ENCODE measurements around the gene BTN2A1.

BTN2A1 gene

GRCh38 chr6:26471970-26472369 lies 14.2 kb downstream of the BTN2A1 start:
- no peak for DNase-seq

- no peak for DNase-seq
Observed at GRCh38 chr6:26472549-26473290, 15.0 kb downstream of the BTN2A1 start.

GRCh38 chr6:26473429-26473757 lies 15.6 kb downstream of the BTN2A1 start:
- no peak for DNase-seq

- peak; percentile 94 for DNase-seq
Observed at GRCh38 chr6:26473758-26474438, 16.1 kb downstream of the BTN2A1 start.

- no peak for DNase-seq
Observed at GRCh38 chr6:26474439-26474881, 16.7 kb downstream of the BTN2A1 start.

GRCh38 chr6:26475823-26476729 lies 18.3 kb downstream of the BTN2A1 start:
- DNase-seq, result no peak

GRCh38 chr6:26476896-26477295 lies 19.1 kb downstream of the BTN2A1 start:
- DNase-seq, result no peak

- no peak for DNase-seq
Observed at GRCh38 chr6:26477426-26477825, 19.7 kb downstream of the BTN2A1 start.

- DNase-seq, result no peak
Observed at GRCh38 chr6:26478100-26478984, 20.6 kb downstream of the BTN2A1 start.

GRCh38 chr6:26478985-26479278 lies 21.2 kb downstream of the BTN2A1 start:
- peak; percentile 30 for DNase-seq

- no peak for DNase-seq
Observed at GRCh38 chr6:26482338-26482737, 24.6 kb downstream of the BTN2A1 start.

GRCh38 chr6:26483727-26484126 lies 26.0 kb downstream of the BTN2A1 start:
- DNase-seq, result no peak

GRCh38 chr6:26484161-26484560 lies 26.4 kb downstream of the BTN2A1 start:
- no peak for DNase-seq

GRCh38 chr6:26485112-26485780 lies 27.5 kb downstream of the BTN2A1 start:
- no peak for DNase-seq

GRCh38 chr6:26486358-26486757 lies 28.6 kb downstream of the BTN2A1 start:
- DNase-seq, result no peak

- DNase-seq, result no peak
Observed at GRCh38 chr6:26487466-26487865, 29.7 kb downstream of the BTN2A1 start.

GRCh38 chr6:26489996-26490964 lies 32.5 kb downstream of the BTN2A1 start:
- DNase-seq, result no peak

- no peak for DNase-seq
Observed at GRCh38 chr6:26491604-26492003, 33.8 kb downstream of the BTN2A1 start.

GRCh38 chr6:26493258-26493657 lies 35.5 kb downstream of the BTN2A1 start:
- no peak for DNase-seq

GRCh38 chr6:26494117-26494516 lies 36.4 kb downstream of the BTN2A1 start:
- DNase-seq, result no peak

- DNase-seq, result no peak
Observed at GRCh38 chr6:26495281-26495680, 37.5 kb downstream of the BTN2A1 start.
